ENCODE measurements around the gene PHYHD1.

The PHYHD1 gene

DNA sequence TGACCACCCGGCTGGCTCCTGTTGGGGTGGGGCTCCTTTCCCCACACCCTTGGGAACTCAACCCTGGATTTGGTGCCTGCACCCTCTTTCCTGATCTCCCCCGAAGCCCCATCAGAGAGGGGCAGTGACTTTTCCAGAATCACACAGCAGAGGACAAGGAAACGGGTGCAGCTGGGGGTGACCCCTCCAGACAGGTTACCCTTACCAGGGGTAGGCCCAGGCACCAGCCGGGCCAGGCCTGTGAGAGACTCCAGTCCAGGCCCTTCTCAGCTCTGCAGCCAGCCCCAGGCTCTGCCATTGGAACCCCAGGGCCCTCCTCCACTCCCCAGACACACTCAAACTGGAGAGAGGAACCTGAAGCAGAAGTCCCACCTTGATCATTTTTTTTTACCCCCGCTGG lies 19.0 kb upstream of the PHYHD1 start:
- DNase-seq, result no peak

GRCh38 chr9:128902351-128903078 lies 18.3 kb upstream of the PHYHD1 start:
- DNase-seq, result peak; percentile 59

GRCh38 chr9:128903079-128903461 lies 17.7 kb upstream of the PHYHD1 start:
- no peak for DNase-seq

DNA sequence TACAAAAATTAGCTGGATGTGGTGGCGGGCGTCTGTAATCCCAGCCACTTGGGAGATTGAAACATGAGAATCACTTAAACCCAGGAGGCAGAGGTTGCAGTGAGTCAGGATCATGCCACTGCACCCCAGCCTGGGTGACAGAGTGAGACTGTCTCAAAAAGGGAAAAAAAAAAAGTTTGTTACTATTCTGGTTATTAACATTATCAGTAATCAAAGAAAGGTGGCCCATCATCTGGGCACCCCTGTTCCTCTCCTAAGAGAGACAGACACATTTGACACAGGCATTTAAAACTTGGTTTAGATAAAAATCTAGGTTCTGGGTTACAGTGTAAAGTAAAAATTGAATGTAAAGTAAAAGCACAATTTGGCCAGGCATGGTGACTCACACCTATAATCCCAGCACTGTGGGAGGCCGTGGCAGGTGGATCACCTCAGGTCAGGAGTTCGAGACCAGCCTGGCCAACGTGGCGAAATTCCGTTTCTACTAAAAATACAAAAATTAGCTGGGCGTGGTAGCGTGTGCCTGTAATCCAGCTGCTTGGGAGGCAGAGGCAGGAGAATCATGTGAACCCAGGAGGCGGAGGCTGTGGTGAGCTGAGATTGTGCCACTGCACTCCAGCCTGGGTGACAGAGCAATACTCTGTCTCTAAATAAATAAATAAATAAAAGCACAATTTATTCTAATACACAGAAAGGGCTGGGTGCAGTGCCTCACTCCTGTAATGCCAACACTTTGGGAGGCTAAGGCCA lies 16.7 kb upstream of the PHYHD1 start:
- no peak for DNase-seq

- no peak for DNase-seq
Observed at GRCh38 chr9:128905964-128906363, 14.8 kb upstream of the PHYHD1 start.

DNA sequence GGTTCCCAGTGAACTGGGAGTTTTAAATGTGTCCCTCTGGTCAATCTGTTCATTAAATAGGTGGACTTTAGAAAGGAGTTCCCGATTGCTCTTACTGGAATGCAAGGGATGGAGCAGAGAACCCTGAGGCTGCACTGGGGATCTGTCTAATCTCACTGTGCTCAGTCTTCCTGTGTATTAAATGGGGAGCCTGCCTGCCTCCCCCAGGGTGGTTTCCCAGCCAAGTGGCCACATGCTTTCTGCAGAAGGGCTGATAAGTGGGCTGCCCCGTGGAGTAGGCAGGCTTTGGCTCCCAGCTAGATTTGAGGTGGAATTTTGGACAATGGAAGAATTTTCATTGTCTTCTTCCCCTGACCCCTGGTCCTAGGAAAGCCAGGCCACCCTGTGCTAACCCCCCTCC lies 14.0 kb upstream of the PHYHD1 start:
- DNase-seq, result no peak

DNA sequence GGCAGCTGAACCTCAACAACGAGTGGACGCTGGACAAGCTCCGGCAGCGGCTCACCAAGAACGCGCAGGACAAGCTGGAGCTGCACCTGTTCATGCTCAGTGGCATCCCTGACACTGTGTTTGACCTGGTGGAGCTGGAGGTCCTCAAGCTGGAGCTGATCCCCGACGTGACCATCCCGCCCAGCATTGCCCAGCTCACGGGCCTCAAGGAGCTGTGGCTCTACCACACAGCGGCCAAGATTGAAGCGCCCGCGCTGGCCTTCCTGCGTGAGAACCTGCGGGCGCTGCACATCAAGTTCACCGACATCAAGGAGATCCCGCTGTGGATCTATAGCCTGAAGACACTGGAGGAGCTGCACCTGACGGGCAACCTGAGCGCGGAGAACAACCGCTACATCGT lies 12.4 kb upstream of the PHYHD1 start:
- no peak for DNase-seq

DNA sequence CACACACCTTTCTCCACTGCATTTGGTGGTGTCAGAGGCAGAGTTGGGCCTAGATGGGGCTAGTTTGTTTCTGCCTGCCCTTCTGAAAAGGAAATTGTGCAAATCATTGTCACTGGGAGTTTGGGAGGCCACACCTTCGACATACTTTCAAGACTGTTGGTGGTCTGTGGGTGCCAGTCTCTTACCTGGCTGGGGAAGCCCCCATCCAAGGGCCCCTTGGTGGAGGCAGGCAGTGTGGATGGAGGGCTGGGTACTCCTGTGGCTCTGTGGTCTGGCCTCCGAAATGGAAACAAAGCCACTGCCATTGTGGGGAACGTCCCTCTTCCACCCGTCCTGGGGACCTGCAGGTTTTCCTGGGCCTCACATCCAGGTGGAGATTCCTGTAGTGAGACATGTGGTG lies 10.9 kb upstream of the PHYHD1 start:
- DNase-seq, result no peak

DNA sequence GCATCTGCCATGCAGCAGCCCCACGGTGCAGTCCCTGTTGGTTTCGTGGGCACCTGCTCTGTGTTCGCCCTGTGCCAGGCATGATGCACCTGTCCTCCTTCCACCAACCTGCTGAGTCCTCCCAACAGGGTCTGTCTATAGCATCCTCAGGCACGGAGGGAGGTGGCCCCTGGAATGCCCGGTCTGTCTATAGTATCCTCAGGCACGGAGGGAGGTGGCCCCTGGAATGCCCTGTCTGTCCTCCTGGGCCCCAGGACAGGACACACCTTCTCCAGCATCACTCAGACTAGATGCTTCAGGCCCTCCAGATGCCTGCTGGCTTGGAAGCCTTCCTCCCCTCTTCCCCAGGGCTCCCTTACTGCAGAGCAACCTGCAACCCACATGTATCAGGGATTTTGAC lies 9.9 kb upstream of the PHYHD1 start:
- DNase-seq, result no peak

- no peak for DNase-seq
Observed at GRCh38 chr9:128911529-128912035, 9.2 kb upstream of the PHYHD1 start.

- no peak for DNase-seq
Observed at GRCh38 chr9:128912270-128912853, 8.4 kb upstream of the PHYHD1 start.

DNA sequence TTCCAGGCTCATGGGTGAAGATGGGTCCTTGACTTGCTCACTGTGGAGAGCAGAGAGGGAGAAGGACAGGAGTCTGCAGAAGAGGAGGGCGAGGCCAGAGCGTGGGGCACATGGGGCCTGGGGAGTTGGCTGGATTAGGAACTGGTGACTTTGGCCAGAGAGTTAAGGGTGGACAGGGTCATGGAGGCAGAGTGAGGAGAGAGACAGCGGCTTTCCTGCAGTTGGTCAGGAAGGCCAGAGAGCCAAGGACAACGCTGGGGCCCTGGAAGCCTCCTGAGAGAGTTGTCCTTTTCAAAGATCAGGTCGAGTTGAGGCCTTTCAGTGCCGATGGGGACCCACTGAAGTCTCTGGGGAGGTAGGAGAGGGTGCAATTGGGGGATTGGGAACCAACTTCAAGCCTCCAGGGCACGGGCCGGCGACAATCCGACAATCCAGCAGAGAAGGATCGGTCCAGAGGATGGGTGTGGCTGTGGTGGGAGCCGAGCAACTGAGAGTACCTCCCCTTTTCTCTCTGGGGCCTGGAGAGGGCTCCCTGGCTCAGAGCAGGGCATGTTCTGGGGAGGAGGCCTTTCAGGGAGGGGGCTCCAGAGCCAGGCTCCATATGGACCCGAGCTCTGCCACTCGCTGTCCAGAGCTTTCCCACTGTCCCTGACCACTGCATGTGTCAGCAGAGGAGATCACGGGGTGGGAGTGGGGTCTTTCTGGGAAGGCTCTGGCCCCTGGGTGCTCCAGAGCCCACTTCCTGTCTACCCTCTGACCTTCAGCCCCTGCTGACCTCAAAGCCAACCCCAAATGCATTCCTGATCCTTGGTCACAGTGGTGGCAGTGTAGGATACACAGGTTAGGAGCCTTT lies 7.5 kb upstream of the PHYHD1 start:
- no peak for DNase-seq

GRCh38 chr9:128913995-128914772 lies 6.6 kb upstream of the PHYHD1 start:
- no peak for DNase-seq

DNA sequence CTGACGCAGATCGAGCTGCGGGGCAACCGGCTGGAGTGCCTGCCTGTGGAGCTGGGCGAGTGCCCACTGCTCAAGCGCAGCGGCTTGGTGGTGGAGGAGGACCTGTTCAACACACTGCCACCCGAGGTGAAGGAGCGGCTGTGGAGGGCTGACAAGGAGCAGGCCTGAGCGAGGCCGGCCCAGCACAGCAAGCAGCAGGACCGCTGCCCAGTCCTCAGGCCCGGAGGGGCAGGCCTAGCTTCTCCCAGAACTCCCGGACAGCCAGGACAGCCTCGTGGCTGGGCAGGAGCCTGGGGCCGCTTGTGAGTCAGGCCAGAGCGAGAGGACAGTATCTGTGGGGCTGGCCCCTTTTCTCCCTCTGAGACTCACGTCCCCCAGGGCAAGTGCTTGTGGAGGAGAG lies 4.6 kb upstream of the PHYHD1 start:
- DNase-seq, result no peak

GRCh38 chr9:128916745-128917144 lies 4.0 kb upstream of the PHYHD1 start:
- DNase-seq, result no peak

DNA sequence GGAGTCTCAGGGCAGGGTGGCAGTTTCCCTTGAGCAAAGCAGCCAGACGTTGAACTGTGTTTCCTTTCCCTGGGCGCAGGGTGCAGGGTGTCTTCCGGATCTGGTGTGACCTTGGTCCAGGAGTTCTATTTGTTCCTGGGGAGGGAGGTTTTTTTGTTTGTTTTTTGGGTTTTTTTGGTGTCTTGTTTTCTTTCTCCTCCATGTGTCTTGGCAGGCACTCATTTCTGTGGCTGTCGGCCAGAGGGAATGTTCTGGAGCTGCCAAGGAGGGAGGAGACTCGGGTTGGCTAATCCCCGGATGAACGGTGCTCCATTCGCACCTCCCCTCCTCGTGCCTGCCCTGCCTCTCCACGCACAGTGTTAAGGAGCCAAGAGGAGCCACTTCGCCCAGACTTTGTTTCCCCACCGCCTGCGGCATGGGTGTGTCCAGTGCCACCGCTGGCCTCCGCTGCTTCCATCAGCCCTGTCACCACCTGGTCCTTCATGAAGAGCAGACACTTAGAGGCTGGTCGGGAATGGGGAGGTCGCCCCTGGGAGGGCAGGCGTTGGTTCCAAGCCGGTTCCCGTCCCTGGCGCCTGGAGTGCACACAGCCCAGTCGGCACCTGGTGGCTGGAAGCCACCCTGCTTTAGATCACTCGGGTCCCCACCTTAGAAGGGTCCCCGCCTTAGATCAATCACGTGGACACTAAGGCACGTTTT lies 3.5 kb upstream of the PHYHD1 start:
- DNase-seq, result no peak

DNA sequence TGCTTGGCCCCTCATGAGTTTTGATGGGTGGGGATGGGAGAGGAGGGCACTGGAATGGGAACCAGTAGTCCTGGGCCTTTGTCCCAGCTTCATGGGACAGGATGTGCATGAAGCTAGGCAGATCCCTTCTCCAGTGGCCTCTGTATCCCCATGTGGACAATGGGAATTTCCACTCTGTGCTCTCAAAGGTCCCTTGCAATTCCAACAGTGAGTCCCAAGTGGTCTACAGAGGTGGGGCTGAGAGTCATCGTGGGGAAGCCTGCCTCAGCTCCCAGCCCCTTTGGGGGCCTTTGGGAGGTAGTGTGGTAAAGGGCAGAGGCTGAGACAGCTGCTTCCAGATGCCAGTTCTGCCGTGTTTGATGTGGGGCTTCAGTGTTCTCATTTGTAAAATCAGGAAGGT lies 1.9 kb upstream of the PHYHD1 start:
- DNase-seq, result no peak

DNA sequence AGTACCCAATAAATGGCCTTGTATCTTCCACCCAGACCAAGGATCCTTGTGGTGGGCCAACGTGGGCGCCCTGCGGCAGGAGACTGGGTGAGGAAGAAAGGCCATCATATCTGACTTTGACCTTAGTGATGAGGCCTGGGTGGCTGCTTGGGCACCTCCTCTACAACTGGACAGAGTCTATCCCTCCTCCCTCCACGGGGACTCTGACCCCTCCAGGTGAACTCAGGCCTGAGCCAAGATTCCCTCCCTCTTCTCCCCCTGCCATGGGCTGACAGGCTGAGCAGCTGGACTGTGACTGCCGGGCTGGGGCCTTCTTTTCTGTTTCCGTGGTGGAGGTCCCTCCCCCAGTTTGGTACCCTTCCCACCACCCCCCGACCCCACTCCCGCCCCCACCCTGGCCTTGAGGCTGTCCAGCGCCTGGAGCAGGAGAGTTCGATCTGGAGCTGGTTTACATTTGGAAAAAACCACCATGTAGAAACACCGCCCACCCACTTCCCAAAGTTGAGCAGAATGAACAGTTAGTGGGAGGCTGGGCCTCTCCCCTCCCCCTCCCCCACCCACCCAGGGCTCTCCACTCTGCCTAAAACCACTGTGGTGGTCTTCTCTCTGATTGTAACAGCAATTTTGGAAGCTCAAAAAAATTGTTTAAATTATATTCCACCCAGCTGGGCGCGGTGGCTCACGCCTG lies 1.2 kb upstream of the PHYHD1 start:
- DNase-seq, result no peak

DNA sequence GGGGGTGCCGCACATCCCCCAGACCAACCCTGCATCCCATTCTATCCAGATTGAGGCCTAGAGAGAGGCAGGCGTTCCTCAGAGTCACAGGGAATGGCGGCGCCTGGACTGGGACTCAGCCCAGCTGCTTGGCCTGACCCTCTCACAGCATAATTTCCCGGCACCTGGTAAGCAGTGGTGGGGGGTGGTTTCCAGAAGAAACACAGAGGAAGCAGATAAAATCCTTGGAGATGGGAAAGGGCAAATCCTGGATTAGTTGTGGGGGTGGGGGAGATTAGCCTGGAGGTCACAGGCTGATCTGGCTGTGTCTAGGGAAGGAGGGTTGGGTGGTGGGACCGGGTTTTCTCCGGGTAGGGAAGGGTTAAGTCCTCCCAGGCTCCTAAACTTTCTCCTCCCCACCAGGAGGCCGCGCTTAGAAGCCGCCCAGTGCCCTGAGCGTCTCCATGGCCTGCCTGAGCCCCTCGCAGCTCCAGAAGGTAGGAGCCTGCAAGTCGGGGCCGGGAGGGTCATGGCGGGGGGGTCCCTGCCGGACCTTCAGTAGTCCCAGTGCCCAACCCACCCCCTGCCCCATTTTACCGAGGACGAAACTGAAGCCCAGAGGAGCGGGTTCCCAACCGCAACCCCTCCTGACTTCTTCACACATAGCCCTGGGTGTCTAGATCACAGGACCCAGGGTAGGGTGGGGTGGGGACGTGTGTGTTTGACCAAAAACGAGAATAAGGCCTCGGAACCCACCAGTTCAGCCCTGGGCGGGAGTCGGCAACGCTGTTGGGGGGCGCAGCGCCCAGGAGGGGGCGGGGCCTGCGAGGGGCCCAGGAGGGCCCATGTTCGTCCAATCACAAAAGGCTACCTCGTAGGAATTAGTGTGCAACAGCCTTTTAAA lies 1.3 kb downstream of the PHYHD1 start:
- no peak for DNase-seq

DNA sequence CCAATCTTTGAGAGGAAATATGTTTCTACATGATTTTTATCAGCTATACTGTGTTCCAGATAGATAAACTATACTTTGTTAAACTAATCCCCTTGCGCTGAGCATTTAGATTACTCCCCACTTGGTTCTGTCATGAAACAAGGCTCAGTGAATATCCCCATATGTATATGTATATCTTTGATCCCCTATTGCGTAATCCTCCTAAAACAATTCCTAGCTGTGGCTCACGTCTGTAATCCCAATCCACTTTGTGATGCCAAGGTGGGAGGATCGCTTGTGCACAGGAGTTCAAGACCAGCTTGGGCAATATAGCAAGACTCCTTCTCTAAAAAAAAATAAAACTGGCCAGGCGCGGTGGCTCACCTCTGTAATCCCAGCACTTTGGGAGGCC lies 2.7 kb downstream of the PHYHD1 start:
- no peak for DNase-seq
